Sigmoid colon (tissue), 4 donors: Measurements from ENCODE around the gene CHTF18.

Source experiments
- EP300 ChIP-seq, 4 donors: sonication (generic); formaldehyde crosslinking; IDR thresholded peaks; one replicate each; pipeline ENCODE4 v1.6.1; 2017; ENCODE audit warnings: antibody characterized with exemption in 4 of 4
- POLR2A ChIP-seq, 2 donors: fragments of 450-650 bp; IDR thresholded peaks; one replicate each; pipeline ENCODE4 v1.6.1; 2016; ENCODE audit warnings: antibody characterized with exemption in 2 of 2, mild to moderate bottlenecking in 2 of 2, moderate library complexity in 2 of 2
- POLR2AphosphoS5 ChIP-seq, 4 donors: sonication (generic); formaldehyde crosslinking; IDR thresholded peaks; one replicate each; pipeline ENCODE4 v1.6.1; 2017; ENCODE audit warnings: antibody characterized with exemption in 4 of 4
- TF ChIP-seq, protein P1 (sequence below), 4 experiments: fragments of 450-650 bp in 3 of 4; fragments of 200-600 bp in 1 of 4; IDR thresholded peaks; one replicate each; pipeline ENCODE4 v1.5.1; 2016 to 2019; ENCODE audit warnings: antibody characterized with exemption in 4 of 4, mild to moderate bottlenecking in 3 of 4, moderate library complexity in 2 of 4

DNA sequence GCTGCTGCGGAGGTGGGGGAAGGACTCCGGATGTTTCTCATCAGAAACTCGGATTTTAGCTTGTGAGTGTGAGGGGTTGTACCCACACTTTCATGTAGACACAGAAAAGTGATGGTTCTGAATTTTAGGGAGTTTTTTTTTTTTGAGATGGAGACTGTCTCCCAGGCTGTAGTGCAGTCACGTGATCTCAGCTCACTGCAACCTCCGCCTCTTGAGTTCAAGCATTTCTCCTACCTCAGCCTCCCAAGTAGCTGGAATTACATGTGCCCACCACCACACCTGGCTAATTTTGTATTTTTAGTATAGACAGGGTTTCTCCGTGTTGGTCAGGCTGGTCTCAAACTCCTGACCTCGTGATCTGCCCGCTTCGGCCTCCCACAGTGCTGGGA lies 34.5 kb downstream of the CHTF18 start:
- no peak for TF ChIP-seq POLR2AphosphoS5 (IDR thresholded peaks at IDR 0.05)
- TF ChIP-seq, protein P1, sequence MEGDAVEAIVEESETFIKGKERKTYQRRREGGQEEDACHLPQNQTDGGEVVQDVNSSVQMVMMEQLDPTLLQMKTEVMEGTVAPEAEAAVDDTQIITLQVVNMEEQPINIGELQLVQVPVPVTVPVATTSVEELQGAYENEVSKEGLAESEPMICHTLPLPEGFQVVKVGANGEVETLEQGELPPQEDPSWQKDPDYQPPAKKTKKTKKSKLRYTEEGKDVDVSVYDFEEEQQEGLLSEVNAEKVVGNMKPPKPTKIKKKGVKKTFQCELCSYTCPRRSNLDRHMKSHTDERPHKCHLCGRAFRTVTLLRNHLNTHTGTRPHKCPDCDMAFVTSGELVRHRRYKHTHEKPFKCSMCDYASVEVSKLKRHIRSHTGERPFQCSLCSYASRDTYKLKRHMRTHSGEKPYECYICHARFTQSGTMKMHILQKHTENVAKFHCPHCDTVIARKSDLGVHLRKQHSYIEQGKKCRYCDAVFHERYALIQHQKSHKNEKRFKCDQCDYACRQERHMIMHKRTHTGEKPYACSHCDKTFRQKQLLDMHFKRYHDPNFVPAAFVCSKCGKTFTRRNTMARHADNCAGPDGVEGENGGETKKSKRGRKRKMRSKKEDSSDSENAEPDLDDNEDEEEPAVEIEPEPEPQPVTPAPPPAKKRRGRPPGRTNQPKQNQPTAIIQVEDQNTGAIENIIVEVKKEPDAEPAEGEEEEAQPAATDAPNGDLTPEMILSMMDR (IDR thresholded peaks at IDR 0.05): no peak
- TF ChIP-seq EP300 (IDR thresholded peaks at IDR 0.05): no peak
- TF ChIP-seq POLR2A (IDR thresholded peaks at IDR 0.05): no peak
